GM12878 (cell line): Measurements from ENCODE around the gene SEMA5A. TPM values are rescaled to one million over a fixed set of nuclear protein-coding genes. Genes with fewer than 3 reads are reported as not detected.

Source experiments
- ATF3 ChIP-seq: IDR thresholded peaks from 2 replicates; pipeline ENCODE4 v1.6.1; 2011; ENCODE audit warnings: low read depth, mild to moderate bottlenecking, low read length, moderate library complexity, borderline replicate concordance; ENCODE audit errors: extremely low read depth
- BMI1 ChIP-seq: fragments of 450-650 bp; IDR thresholded peaks from 2 replicates; pipeline ENCODE4 v1.6.1; 2016; ENCODE audit warnings: mild to moderate bottlenecking, moderate library complexity, borderline replicate concordance
- E2F4 ChIP-seq: IDR thresholded peaks from 2 replicates; pipeline ENCODE4 v1.6.1; 2012; ENCODE audit warnings: low read depth, low read length, improper control_type of control experiment
- FOXM1 ChIP-seq: IDR thresholded peaks from 2 replicates; pipeline ENCODE4 v1.6.1; 2012; ENCODE audit warnings: low read depth, mild to moderate bottlenecking, inconsistent platforms, low read length, moderate library complexity
- IRF4 ChIP-seq: IDR thresholded peaks from 2 replicates; pipeline ENCODE4 v1.6.1; 2011; ENCODE audit warnings: low read depth, low read length
- MEF2A ChIP-seq: IDR thresholded peaks from 2 replicates; pipeline ENCODE4 v1.6.1; 2011; ENCODE audit warnings: low read depth, mild to moderate bottlenecking, low read length, moderate library complexity; ENCODE audit not compliant: insufficient read depth
- MTA3 ChIP-seq: IDR thresholded peaks from 2 replicates; pipeline ENCODE4 v1.6.1; 2012; ENCODE audit warnings: low read length, inconsistent platforms, borderline replicate concordance
- MXI1 ChIP-seq: fragments of 150-350 bp; IDR thresholded peaks from 2 replicates; pipeline ENCODE4 v1.6.1; 2011; ENCODE audit warnings: low read depth, mild to moderate bottlenecking, inconsistent platforms, low read length, improper control_type of control experiment
- NFIC ChIP-seq: IDR thresholded peaks from 2 replicates; pipeline ENCODE4 v1.6.1; 2012; ENCODE audit warnings: low read depth, mild to moderate bottlenecking, inconsistent platforms, low read length, moderate library complexity
- RELA ChIP-seq: fragments of 450-650 bp; IDR thresholded peaks from 2 replicates; pipeline ENCODE4 v1.8.0; 2014; ENCODE audit warnings: borderline replicate concordance; ENCODE audit not compliant: partially characterized antibody
- RELB ChIP-seq: fragments of 450-650 bp; IDR thresholded peaks from 2 replicates; pipeline ENCODE4 v1.6.1; 2017; ENCODE audit warnings: low read depth, mild to moderate bottlenecking, moderate library complexity
- SIN3A ChIP-seq: IDR thresholded peaks from 2 replicates; pipeline ENCODE4 v1.6.1; 2012; ENCODE audit warnings: low read depth, low read length, improper control_type of control experiment
- SUZ12 ChIP-seq: fragments of 200-600 bp; sonication (generic); IDR thresholded peaks from one replicate; pipeline ENCODE4 v1.6.1; 2018; ENCODE audit warnings: antibody characterized with exemption, mild to moderate bottlenecking; ENCODE audit not compliant: unreplicated experiment
- ZNF592 ChIP-seq: fragments of 450-650 bp; IDR thresholded peaks from 2 replicates; pipeline ENCODE4 v1.6.1; 2017; ENCODE audit warnings: mild to moderate bottlenecking, moderate library complexity
- polyA plus RNA-seq, 11 experiments: library from polyadenylated mRNA; depleted of rRNA in 4 of 11; unstranded in 6 of 11; stranded (reverse) in 5 of 11; fragments of >200 nt; fragmentation: Nextera tagmentation in 4 of 11; fragmentation: Illumina TruSeq in 1 of 11; extraction: Ambion mirVana in 4 of 11; extraction: Trizol in 1 of 11; gene quantifications; 1 replicate in 1 of 11; 2 replicates in 10 of 11; pipeline versions ENCODE4 v1.2.1 to v1.2.3, GENCODE V29; 2011 to 2016; ENCODE audit warnings: inconsistent platforms in 2 of 11, missing spikeins in 2 of 11, low read depth in 1 of 11
- total RNA-seq, 4 experiments: library from RNA; depleted of rRNA in 3 of 4; stranded (reverse); fragments of >200 nt in 3 of 4; fragmentation: Illumina TruSeq in 1 of 4; extraction: Trizol in 1 of 4; gene quantifications; 2 replicates each; pipeline versions ENCODE4 v1.2.1 to v1.2.3, GENCODE V29; 2013 to 2021

Gene SEMA5A
- total and polyA plus RNA-seq, 10 of the 15 experiments (the other 5 are each of a cell fraction or from before 2014, with no cell fraction given) = 0.03 to 2.4 (median 0.09) TPM; not detected in 1

- TF ChIP-seq RELA (no peak), IRF4 (peak; percentile 87), E2F4 (no peak), RELB (no peak), ZNF592 (no peak), MEF2A (no peak), MTA3 (no peak; the same call in 1 of the 2 replicates), MXI1 (no peak), FOXM1 (peak; percentile 75; the same call in 1 of the 2 replicates), NFIC (peak; percentile 89), ATF3 (no peak), SUZ12 (no peak), SIN3A (no peak), BMI1 (no peak)
Observed at GRCh38 chr5:9381464-9381863, 164.4 kb downstream of the SEMA5A start (continued).
